Fibroblast of pulmonary artery (primary cell): Measurements from ENCODE around the gene SLC6A6.

ENCODE experiments used
- DNase-seq: peaks from one replicate; pipeline ENCODE4 v3.0.0-alpha.2; 2010; ENCODE audit warnings: low read depth
- H3K4me3 ChIP-seq: replicated peaks from 2 replicates; pipeline ENCODE4 v1.5.1; 2011; ENCODE audit warnings: low read depth, mild to moderate bottlenecking, control low read depth, low read length, moderate library complexity
- TF ChIP-seq, protein P1 (sequence below): IDR thresholded peaks from 2 replicates; pipeline ENCODE4 v1.5.1; 2011; ENCODE audit warnings: mild to moderate bottlenecking, control low read depth, low read length, inconsistent platforms; ENCODE audit errors: missing control alignments

The SLC6A6 gene

DNA sequence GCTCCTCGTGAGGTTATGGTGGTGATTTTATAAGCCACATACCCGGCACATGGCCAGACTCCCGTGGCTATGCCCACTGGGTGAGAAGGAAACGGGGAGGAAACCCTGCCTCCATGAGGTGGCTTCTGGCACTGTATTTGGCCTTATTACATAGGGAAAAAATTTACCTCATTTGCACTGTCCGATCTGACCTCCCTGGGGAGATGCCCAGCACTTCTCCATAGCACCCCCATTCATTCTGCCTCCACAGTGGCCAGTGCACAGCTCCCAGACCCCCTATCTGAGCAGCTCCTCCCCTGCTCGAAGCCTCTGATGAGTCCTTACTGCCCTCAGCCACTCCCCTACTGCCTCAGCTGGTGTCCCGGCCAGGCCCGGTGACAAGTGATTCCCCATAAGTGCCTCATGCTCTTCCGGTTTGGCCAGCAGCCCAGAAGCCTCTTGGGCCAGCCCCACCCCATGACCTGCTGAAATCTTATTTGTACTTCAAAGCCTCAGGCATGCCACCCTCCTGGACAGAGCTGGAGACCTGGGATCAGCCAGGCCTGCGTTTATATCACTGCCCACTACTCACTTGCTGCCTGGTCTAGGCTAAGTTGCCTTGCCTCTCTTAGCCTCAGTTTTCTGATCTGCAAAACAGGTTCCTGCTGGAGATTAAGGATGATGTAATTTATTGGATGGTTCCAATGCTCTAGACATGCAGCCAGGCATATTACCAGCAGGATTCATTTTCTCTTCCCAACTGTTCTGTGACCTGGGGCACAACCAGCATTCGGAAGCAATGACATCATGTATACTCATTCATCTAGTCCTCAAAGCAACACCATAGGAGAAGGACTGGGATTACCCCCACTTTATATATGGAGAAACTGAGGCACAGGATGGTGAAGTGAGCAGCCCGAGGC lies 30.6 kb upstream of the SLC6A6 start:
- DNase-seq, result peak; percentile 39
- H3K4me3 ChIP-seq, result no peak overlapping the region
- TF ChIP-seq, protein P1, sequence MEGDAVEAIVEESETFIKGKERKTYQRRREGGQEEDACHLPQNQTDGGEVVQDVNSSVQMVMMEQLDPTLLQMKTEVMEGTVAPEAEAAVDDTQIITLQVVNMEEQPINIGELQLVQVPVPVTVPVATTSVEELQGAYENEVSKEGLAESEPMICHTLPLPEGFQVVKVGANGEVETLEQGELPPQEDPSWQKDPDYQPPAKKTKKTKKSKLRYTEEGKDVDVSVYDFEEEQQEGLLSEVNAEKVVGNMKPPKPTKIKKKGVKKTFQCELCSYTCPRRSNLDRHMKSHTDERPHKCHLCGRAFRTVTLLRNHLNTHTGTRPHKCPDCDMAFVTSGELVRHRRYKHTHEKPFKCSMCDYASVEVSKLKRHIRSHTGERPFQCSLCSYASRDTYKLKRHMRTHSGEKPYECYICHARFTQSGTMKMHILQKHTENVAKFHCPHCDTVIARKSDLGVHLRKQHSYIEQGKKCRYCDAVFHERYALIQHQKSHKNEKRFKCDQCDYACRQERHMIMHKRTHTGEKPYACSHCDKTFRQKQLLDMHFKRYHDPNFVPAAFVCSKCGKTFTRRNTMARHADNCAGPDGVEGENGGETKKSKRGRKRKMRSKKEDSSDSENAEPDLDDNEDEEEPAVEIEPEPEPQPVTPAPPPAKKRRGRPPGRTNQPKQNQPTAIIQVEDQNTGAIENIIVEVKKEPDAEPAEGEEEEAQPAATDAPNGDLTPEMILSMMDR, result peak; percentile 5

- no peak for DNase-seq
- TF ChIP-seq, protein P1, result no peak
- H3K4me3 ChIP-seq, result no peak overlapping the region
Measured at GRCh38 chr3:14372587-14372986, 29.8 kb upstream of the SLC6A6 start.

DNA sequence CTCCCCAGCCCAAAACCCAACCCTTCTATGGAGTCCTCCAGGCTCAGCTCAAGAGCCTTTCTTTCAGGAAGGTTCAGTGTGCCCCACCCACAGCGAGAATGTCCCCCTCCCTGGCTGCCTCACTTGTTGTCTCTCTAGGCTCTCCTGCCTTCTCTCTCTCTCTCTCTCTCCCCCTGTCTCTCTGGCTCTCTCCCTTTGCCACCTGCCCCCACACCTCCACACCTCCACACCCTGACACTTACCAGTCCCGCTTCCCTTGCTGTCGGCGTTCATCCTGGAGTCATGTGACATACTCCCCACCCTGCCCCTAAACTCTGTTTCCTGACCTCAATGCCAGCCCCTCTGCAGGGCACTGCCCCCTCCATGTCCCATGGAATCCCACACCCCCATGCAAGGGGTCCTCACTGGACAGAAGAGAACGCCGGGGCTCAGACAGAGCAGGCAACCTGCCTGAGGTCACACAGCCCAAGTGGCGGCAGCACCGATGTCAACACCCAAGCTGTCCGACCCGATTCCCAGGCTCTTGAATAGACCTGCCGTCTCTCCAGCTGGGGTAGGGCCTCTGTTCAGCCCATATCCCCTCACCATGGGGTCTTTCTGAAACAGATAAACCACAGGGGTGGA lies 28.5 kb upstream of the SLC6A6 start:
- no peak for DNase-seq
- TF ChIP-seq, protein P1, result no peak
- no peak overlapping the region for H3K4me3 ChIP-seq

DNA sequence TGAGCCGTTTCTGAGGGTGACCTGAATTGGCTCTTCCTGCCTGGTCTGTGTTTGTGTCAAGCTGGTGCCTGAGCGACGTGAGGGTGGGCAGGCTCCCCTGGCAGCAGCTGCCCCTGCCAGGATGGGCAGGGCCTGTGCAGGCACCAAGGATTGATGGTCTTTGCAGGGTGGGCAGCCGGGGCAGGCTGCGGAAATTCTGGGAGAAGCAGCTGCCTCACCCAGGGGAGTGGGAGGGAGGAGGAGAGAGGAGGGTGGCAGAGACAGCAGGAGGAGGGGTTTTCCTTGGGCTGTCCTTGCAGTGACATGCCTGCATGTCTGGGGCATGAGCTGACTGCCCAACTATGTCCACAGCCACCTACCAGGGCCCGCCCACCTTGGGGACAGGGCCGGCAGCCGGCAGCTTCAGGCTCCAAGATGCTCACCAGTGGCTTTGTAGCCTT lies 27.9 kb upstream of the SLC6A6 start:
- no peak overlapping the region for H3K4me3 ChIP-seq
- TF ChIP-seq, protein P1, result no peak
- no peak for DNase-seq

- TF ChIP-seq, protein P1, result no peak
- no peak overlapping the region for H3K4me3 ChIP-seq
- DNase-seq, result no peak
Measured at GRCh38 chr3:14375192-14375591, 27.2 kb upstream of the SLC6A6 start.

DNA sequence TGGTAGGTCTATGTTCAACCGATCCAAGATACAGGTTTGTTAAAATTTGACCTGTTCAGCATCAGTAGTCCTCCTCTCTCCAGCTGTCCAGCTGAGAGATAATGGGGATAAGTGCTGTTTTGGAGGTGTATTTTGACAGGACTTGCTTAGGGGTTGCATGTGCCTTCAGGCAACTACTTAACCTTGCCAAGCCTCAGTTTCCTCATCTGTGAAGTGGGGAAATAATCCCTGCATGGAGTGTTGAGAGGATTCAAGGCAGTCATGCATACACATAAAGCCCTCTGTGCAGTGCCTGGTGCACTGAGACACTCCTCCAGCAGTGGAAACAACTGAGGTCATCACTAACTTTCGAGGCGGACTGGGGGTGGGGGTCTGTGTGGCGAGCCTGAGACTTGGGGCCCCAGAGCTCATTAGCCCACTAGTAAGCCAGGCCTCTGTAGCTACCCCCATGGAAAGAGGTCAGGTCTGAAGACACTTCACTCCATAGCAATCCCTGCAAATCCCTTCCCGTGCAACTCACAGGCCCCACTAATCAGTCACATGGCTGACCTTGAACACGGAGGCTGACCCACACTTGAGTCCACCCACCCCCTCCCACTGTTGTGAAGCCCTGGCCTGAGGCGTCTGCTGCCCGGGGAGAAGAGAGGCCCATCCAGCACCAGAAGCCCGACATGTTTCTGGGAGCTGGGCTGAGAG lies 25.9 kb upstream of the SLC6A6 start:
- TF ChIP-seq, protein P1, result no peak
- H3K4me3 ChIP-seq, result no peak overlapping the region
- DNase-seq, result no peak
